NCI-H187 treated with DMSO at 0.1 percent for 48 hours (cell line): ENCODE data around the gene PIGL.
"Not testable (repeated sequence)": the region's sequence is repeated elsewhere in the genome, so short reads cannot be mapped to it uniquely, and the experiment has no call there.

Experiments used
- DNase-seq: peaks from one replicate; lab custom pipeline; 2025; lab: John Stamatoyannopoulos, UW

The PIGL gene

GRCh38 chr17:16217002-16217635 is at the start of gene PIGL:
Gene PIGL, plus strand, starts transcription at chr17:16217210. Its CDS starts 17 bp downstream, at chr17:16217227.
- peak; percentile 39 for DNase-seq

- DNase-seq: peak; percentile 24
Observed at GRCh38 chr17:16171613-16172012, 45.4 kb upstream of the PIGL start.

GRCh38 chr17:16178836-16179235 is 38.2 kb upstream of the PIGL start:
- no peak for DNase-seq

DNA sequence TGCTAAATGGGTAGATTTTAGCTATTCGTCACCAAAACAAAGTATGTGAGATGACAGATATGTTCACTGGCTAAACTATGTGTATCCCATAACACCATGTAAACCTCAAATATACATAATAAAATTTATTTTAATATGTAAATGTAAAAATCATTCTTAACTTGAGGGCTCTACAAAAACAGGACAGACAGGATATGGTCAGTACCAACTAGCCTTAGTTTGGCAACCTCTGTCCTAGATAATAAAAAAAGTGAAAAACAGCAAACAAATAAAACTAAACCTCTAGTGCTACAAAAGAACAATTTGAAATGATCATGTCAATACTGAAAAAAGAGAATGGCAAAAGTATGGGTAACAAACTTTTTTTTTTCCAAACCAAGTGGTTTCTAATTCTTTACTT is 35.4 kb upstream of the PIGL start:
- no peak for DNase-seq

- no peak for DNase-seq
Observed at GRCh38 chr17:16187642-16188041, 29.4 kb upstream of the PIGL start.

GRCh38 chr17:16189791-16190348 is 27.1 kb upstream of the PIGL start:
- DNase-seq: no peak

GRCh38 chr17:16190703-16191360 is 26.2 kb upstream of the PIGL start:
- no peak for DNase-seq

DNA sequence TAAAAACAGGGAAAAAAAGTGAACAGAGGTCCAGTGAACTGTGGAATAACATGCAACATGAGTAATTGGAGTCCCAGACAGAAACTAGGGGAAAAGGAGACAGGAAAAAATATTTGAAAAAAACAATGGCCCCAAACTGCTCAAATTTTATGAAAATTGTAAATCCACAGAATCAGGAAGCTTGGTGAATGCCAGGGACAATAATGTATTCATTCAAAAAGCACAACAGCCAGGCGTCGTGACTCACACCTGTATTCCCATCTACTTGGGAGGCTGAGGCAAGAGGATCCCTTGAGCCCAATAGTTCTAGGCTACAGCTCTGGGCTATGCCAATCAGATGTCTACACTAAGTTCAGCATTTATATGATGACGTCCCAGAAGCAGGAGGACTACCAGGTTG is 25.4 kb upstream of the PIGL start:
- no peak for DNase-seq

DNA sequence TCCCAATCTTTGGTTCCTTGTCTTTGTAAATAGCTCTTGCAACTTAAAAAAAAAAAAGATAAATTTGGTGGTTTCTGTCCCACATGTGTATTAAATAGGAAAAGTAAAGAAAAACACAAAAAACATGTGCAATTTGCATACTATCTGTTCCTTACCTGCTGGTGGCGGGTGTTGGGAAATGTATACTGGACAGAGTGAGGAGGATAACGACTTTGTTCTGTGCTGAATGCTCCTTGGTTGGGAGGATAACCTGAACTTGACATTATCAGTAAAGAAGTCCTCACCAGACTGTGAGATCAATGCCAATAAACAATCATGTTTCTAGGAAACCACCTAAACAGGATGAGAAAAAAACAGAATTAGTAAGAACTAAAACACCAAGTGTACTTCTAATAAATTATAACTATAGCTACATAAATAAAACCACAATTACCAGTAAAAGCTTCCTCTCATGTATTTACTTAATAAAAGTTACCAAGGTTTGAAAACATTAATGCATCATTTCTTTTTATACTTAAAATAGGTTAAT is 22.6 kb upstream of the PIGL start:
- not testable (repeated sequence) for DNase-seq

- DNase-seq: no peak
Observed at GRCh38 chr17:16197276-16197675, 19.7 kb upstream of the PIGL start.

DNA sequence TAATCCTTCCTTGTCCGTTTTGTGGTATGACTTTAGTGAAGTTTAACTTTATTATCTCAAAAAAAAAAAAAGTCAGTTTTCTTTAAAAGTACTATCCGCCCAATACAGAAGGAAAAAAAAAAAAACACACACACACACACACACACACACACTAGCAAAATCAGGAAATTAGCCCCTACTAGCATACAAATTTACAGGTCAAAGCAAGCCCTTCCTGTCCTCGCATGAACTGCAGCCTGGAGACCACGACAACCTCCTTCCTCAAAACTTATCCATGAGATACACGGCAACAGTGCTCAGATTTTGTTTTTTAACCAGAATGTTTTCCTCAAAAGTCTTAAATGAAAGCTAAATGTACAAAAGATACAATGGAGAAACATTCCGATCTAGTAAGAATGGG is 17.9 kb upstream of the PIGL start:
- DNase-seq: no peak

DNA sequence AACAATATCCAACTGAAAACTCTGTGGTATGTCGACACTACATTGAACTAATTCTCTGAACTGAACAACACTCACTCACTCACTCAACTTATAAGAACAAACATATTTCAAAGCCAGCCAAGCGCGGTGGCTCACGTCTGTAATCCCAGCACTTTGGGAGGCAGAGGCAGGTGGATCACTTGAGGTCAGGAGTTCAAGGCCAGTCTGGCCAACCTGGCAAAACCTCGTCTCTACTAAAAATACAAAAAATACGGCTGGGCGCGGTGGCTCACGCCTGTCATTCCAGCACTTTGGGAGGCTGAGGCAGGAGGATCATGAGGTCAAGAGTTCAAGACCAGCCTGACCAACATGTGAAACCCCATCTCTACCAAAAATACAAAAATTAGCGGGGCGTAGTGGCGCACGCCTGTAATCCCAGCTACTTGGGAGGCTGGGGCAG is 15.3 kb upstream of the PIGL start:
- DNase-seq: not testable (repeated sequence)

GRCh38 chr17:16202554-16203500 is 14.2 kb upstream of the PIGL start:
- DNase-seq: not testable (repeated sequence)

DNA sequence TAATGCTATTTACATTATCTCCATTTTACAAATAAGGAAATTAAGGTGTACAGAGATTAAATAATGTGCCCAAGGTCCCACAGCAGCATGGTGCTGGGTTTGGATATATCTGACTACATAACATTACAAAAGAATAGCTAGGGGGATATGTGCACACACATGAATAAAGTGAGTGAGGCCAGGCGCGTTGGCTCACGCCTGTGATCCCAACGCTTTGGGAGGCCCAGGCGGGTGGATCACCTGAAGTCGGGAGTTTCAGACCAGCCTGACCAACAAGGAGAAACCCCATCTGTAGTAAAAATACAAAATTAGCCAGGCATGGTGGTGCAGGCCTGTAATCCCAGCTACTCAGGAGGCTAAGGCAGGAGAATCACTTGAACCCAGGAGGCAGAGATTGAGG is 12.2 kb upstream of the PIGL start:
- not testable (repeated sequence) for DNase-seq

GRCh38 chr17:16211590-16211989 is 5.4 kb upstream of the PIGL start:
- DNase-seq: no peak

- no peak for DNase-seq
Observed at GRCh38 chr17:16212793-16213192, 4.2 kb upstream of the PIGL start.

GRCh38 chr17:16214190-16215001 is 2.6 kb upstream of the PIGL start:
- DNase-seq: no peak

DNA sequence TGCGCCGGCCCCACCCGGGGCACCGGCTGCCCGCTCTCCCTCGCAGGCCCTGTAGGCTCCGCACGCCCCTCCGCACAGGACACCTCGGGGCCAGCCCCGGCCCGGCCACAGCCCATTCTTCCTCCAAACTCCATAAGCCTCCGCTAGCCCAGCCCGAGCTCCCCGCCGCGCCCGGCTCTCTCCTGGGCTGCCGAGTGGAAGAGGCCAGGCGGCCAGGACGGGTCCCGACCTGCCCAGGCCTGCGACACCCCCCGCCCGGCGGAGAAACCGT is 2.1 kb upstream of the PIGL start:
- DNase-seq: no peak

- DNase-seq: peak; percentile 62
Observed at GRCh38 chr17:16215273-16215964, 1.6 kb upstream of the PIGL start, which contains the start of gene NCOR1. Gene NCOR1, minus strand, starts transcription at chr17:16215534. Its CDS starts 20,965 bp downstream, at chr17:16194569.

DNA sequence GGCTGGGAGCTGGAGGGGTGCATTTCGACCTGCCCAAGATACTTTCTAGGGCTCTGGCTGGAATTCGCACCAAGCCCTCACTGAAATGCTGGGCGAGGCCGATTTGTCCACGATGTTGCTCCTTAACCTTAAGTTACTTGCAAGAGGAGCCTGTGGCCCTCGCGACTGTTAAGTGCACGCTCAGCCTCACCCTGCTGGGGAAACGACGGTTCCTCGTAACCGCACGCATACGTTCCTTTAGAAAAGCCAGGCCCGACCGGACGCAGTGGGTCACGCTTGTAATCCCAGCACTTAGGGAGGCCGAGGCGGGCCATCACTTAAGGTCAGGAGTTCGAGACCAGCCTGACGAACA is 1.1 kb upstream of the PIGL start:
- DNase-seq: no peak
